HG03575 (cell line): ENCODE measurements around the gene SETDB1.
A peak's percentile ranks its signal among the peaks of the same experiment; 100 is the strongest.
"Not testable (repeated sequence)": the region's sequence is repeated elsewhere in the genome, so short reads cannot be mapped to it uniquely, and the experiment has no call there.

Experiments used
- ATAC-seq: cut with Tn5 transposase; IDR thresholded peaks from one replicate; pipeline ENCODE4 v1.9.1; 2021; ENCODE audit not compliant: unreplicated experiment, insufficient number of reproducible peaks, low FRiP score; ENCODE audit errors: extremely low read depth

SETDB1 gene

DNA sequence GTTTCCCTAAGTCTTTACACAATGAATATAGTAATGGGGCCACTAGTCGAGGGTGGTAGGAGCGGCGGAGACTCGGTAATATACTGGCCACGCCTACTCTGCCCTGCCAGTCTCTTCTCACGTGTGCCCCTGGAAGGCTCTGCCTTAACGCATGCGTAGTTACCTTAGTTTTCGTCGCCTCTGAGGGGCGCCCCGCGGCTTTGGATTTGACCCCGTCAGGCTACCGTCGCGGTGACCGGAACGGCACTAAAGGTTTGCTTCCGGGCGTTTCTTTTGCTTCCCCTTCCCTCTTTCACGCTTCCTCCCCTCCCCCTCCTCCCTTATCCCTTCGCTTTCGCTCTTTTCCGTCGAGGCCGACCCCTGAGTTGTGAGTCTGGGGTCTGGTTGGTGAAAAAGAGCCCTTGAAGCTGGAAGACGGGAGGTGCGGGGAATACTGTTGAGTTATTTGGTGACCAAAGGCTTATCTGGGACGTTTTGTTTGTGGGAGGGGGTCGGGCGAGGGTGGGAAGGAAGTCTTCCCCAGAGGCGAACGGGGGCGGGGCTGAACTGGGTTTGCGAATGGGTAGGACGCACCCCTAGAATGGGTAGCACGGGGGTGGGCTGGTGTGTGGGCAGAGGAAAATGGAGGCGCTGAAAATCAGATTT lies at the start of gene SETDB1:
Gene SETDB1 (plus strand): TSS at position 267 of the 645 bp plus-strand sequence. CDS start 1,352 bp downstream, outside the sequence.
- ATAC-seq: peak; percentile 69

DNA sequence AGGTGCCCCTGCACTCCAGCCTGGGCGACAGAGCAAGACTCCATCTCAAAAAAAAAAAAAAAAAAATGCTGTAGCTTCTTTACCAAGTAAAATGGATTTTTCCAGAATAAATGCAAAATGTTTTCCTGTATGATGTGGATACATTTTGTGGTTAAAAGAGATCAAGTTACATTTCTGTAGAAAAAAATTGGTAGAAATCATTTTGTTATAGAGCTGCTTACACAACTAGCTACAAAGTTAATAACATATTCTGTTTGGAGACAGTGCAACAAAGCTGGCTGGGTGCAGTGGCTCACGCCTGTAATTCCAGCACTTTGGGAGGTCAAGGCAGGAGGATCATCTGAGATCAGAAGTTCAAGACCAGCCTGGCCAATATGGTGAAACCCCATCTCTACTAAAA lies 47.2 kb upstream of the SETDB1 start:
- not testable (repeated sequence) for ATAC-seq

GRCh38 chr1:150881331-150882070 lies 44.7 kb upstream of the SETDB1 start:
- no peak for ATAC-seq

DNA sequence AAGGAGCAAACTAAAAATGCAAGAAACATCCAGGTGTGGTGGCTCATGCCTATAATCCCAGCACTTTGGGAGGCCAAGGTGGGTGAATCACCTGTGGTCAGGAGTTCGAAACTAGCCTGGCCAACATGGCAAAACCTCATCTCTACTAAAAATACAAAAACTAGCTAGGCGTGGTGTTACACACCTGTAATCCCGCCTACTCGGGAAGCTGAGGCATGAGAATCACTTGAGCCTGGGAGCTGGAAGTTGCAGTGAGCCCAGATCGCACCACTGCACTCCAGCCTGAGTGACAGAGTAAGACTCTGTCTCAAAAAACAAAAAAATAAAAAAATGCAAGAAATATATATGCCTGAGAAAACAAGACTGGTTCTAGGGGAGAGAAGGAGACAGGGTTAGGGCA lies 43.0 kb upstream of the SETDB1 start:
- not testable (repeated sequence) for ATAC-seq

DNA sequence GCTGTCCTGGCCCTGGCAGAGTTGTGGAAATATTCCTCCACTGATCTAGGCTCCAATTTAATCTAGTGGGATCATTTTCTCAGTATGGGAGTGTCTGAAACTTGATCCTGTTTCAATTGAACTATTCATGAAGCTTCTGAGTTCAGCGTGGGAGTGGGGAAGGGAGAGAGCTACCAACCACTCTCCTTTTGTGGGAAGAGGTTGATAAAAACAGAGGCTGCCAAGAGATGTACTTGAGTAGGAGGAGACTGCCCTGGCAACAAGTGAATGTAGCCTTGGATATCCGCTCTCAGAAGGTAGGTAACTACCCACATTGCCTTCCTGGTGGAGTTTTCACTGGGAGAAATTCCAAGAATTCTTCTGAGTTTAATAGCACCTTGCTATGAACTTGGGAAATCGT lies 39.1 kb upstream of the SETDB1 start, which contains the start of gene CTXND2:
Gene CTXND2 (plus strand): TSS at position 119 of the 400 bp plus-strand sequence. CDS start 25,179 bp downstream, outside the sequence.
- no peak for ATAC-seq

GRCh38 chr1:150888727-150889126 lies 37.4 kb upstream of the SETDB1 start:
- no peak for ATAC-seq

- ATAC-seq: no peak
Measured at GRCh38 chr1:150890033-150890416, 36.1 kb upstream of the SETDB1 start.

DNA sequence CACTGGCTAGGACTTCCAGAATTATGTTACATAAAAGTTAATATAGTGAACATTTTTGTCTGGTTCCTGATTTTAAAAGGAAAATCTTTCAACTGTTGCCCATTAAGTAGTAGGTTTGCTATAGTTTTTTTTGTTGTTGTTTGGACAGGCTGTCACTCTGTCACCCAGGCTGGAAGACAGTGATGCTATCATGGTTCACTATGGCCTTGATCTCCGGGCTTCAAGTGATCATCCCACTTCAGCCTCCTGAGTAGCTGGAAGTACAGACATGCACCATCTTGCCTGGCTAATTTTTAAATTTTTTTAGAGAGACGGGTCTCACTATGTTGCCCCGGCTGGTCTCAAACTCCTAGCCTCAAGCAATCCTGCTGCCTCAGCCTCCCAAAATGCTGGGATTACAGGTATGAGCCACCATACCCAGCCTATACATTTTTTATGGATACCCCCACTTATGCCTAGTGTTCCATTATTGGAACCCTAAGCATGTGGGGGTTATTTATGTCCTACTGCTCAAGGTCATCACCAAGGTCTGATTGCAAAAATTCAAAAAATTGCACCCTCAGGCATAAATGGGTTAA lies 32.7 kb upstream of the SETDB1 start:
- ATAC-seq: no peak

- no peak for ATAC-seq
Measured at GRCh38 chr1:150895618-150896017, 30.5 kb upstream of the SETDB1 start.

- ATAC-seq: not testable (repeated sequence)
Measured at GRCh38 chr1:150899795-150900194, 26.4 kb upstream of the SETDB1 start.

GRCh38 chr1:150902346-150902745 lies 23.8 kb upstream of the SETDB1 start:
- no peak for ATAC-seq

- ATAC-seq: no peak
Measured at GRCh38 chr1:150902751-150903150, 23.4 kb upstream of the SETDB1 start.

DNA sequence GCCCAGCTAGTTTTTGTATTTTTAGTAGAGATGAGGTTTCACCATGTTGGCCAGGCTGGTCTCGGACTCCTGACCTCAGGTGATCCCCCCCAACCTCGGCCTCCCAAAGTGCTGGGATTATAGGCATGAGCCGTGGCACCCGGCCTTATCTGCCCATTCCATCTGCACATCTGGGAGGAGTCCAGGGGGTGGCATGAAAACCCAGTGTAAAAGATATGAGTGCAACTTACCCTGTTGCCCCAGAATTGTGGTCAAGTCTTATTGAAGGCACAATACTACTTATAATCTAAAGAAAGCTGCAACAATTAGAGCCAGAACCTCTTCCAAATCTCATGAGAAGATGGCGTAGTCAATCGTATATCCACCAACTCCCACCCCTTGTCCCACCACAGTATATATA lies 20.9 kb upstream of the SETDB1 start:
- ATAC-seq: no peak

GRCh38 chr1:150906329-150906728 lies 19.8 kb upstream of the SETDB1 start:
- no peak for ATAC-seq

DNA sequence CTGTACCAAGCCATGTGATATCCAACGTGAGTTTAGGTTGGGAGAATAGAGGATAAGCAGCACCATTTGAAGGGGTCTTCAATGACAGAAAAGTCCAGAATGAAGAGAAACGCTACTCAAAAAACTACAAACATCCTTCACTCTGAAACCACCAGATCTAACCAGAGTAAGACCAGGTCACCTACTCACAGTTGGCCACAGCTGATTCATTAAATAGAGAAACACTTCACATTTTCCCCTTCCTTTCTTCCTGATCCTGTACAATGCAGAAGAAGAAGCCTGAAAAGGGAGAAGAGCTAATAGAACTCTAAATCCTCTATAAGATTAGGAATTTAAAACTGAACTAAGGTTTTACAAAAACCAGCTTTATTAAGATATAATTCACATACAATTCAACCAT lies 19.4 kb upstream of the SETDB1 start:
- ATAC-seq: no peak

DNA sequence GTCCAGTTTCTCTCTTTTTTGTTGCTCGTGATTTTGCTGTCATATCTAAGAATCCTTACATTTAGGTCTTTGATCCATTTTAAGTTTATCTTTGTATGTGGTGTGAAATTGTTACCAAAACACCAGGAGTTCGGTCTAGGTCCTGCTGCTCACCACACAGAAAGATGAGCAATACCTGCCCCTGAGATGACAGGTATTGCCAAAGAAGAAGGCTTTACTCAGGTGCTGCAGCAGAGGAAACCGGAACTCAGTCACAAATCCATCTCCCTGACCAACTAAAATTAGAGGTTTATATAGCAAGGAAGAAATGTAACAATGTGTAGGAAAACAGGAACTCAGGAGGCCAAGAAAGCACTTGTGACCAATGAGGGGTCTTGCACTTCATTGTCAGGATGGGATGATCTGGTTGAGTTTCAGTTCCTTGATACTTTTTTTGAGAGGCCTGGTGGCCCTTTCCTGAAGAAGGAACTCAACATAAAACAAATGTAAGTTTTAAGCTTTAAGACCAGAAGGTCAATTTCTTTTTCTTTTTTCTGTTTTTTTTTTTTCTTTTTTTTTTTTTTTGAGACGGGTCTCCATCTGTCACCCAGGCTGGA lies 16.5 kb upstream of the SETDB1 start:
- ATAC-seq: no peak

DNA sequence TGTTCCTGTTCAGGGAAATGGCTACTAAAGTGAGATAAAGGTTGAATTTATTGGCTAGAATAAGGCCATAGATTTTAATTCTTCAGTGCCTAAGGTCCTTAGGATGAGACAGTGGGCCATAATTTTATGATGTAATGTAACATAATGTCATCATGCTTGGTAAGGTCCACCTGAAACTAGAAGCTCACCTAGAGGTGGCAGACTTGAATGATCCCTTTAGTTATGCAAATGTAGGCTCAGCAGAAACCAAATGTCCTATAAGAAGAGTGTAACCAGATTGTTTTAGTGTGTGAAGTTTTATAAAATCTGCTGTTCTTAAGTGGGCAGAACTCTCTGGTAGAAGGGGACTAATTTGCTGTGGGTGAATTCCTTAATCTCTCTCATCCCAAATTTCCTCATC lies 13.5 kb upstream of the SETDB1 start:
- ATAC-seq: no peak

- no peak for ATAC-seq
Measured at GRCh38 chr1:150917387-150917786, 8.8 kb upstream of the SETDB1 start.

- no peak for ATAC-seq
Measured at GRCh38 chr1:150922519-150922975, 3.6 kb upstream of the SETDB1 start.

DNA sequence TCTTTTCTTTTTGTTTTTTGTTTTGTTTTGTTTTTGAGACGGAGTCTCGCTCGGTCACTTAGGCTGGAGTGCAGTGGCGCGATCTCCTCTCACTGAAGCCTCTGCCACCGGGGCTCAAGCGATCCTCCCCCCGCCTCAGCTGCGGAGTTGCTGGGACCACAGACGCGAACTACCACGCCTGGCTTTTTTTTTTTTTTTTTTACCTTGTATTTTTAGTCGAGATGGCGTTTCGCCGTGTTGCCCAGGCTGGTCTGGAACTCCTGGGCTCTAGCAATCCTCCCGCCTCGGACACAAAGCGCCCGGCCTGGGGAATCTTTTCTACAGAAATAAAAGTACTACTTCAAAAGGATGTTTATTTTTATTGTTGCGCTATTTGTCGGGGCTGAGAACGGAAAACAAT lies 1.1 kb upstream of the SETDB1 start:
- no peak for ATAC-seq
